HepG2 (cell line): ENCODE results near the gene PTX4. TPM values are rescaled to one million over a fixed set of nuclear protein-coding genes. Genes with fewer than 3 reads are reported as not detected.
A peak's percentile ranks its signal among the peaks of the same experiment; 100 is the strongest.

ENCODE experiments used
- ATAC-seq: fragments of 200-7000 bp; cut with Tn5 transposase; 3 replicates; pipeline ENCODE4 v1.9.1; 2020; ENCODE audit warnings: mild to moderate bottlenecking, moderate library complexity
- BruUV-seq: library from RNA; stranded (reverse); fragments of 400-500 nt; replicated peaks from 2 replicates; lab custom pipeline; 2021; lab: Mats Ljungman, UMichigan
- CTCF ChIA-PET: fragments of 300-600 bp; formaldehyde crosslinking; extraction: SDS; loops from one replicate; lab custom pipeline; 2021; ENCODE audit warnings: low total read pairs, inconsistent platforms, low intra/inter-chr PET ratio; lab: Yijun Ruan, JAX
- POLR2A ChIA-PET: fragments of 350-600 bp; sonication (Branson Sonifier 250); formaldehyde crosslinking; loops from one replicate; lab custom pipeline; 2020; ENCODE audit warnings: antibody characterized with exemption, inconsistent platforms; lab: Yijun Ruan, JAX
- DNase-seq: peaks from one replicate; pipeline ENCODE4 v3.0.0-alpha.2; 2015; ENCODE audit warnings: low spot score
- FAIRE-seq: peaks from 3 replicates; lab custom pipeline; 2011; peaks lifted over from hg19 to GRCh38; lab: Jason Lieb, UNC
- H2AFZ ChIP-seq: one replicate; pipeline ENCODE4 v1.6.1; 2011; ENCODE audit warnings: low read length, inconsistent platforms
- H3K27ac ChIP-seq: fragments of 300-600 bp; 3 replicates; pipeline ENCODE4 v1.8.0; 2011; ENCODE audit warnings: mixed run types, mild to moderate bottlenecking, mixed read lengths, low read length, inconsistent platforms; ENCODE audit not compliant: insufficient read depth; ENCODE audit errors: extremely low read length
- H3K27me3 ChIP-seq, 2 experiments: fragments of 200-600 bp in 1 of 2; 2 replicates in 1 of 2; 3 replicates in 1 of 2; pipeline versions ENCODE4 v1.6.0 to v1.8.0; 2011; ENCODE audit warnings: low read length in 2 of 2, mild to moderate bottlenecking in 2 of 2, moderate library complexity in 2 of 2, inconsistent platforms in 1 of 2; ENCODE audit not compliant: insufficient read depth in 2 of 2, control insufficient read depth in 1 of 2
- H3K36me3 ChIP-seq, 2 experiments: fragments of 200-600 bp in 1 of 2; replicated peaks in 1 of 2; 2 replicates in 1 of 2; 3 replicates in 1 of 2; pipeline versions ENCODE4 v1.5.1 to v1.8.0; 2011; ENCODE audit warnings: low read length in 2 of 2, inconsistent platforms in 1 of 2; ENCODE audit not compliant: insufficient read depth in 2 of 2, control insufficient read depth in 1 of 2
- H3K4me1 ChIP-seq: 2 replicates; pipeline ENCODE4 v1.5.1; 2012; ENCODE audit warnings: low read length, inconsistent platforms; ENCODE audit not compliant: insufficient read depth
- H3K4me2 ChIP-seq: 2 replicates; pipeline ENCODE4 v1.6.0; 2011; ENCODE audit warnings: low read depth, low read length, inconsistent platforms
- H3K4me3 ChIP-seq, 3 experiments: fragments of 200-600 bp in 1 of 3; sonication (generic), shearing (Covaris generic) in 1 of 3; replicated peaks in 1 of 3; 2 replicates each; pipeline ENCODE4 v1.5.1; 2011 to 2016; ENCODE audit warnings: low read length in 3 of 3, inconsistent platforms in 2 of 3, low read depth in 2 of 3, mild to moderate bottlenecking in 2 of 3, control low read depth in 1 of 3, mixed read lengths in 1 of 3; ENCODE audit not compliant: insufficient read depth in 1 of 3
- H3K79me2 ChIP-seq: one replicate; pipeline ENCODE4 v1.6.1; 2011; ENCODE audit warnings: low read length, inconsistent platforms; ENCODE audit not compliant: insufficient read depth
- H3K9ac ChIP-seq: 2 replicates; pipeline ENCODE4 v1.6.0; 2011; ENCODE audit warnings: mild to moderate bottlenecking, low read depth, low read length, inconsistent platforms; ENCODE audit not compliant: insufficient read depth
- H3K9me3 ChIP-seq: 2 replicates; pipeline ENCODE4 v1.5.1; 2012; ENCODE audit warnings: mild to moderate bottlenecking, low read length
- H4K20me1 ChIP-seq: 2 replicates; pipeline ENCODE4 v1.6.0; 2011; ENCODE audit warnings: inconsistent platforms, mild to moderate bottlenecking, low read length, moderate library complexity; ENCODE audit not compliant: insufficient read depth
- AGO2 ChIP-seq: fragments of 200-400 bp; formaldehyde crosslinking; optimal IDR thresholded peaks from 2 replicates; pipeline ENCODE3; 2017; ENCODE audit warnings: mild to moderate bottlenecking, low read depth, low read length, moderate library complexity
- AKAP8 ChIP-seq: sonication (generic); formaldehyde crosslinking; IDR thresholded peaks from 2 replicates; pipeline ENCODE4 v1.5.1; 2020; ENCODE audit warnings: mild to moderate bottlenecking, missing genetic modification reagents
- ATF7 ChIP-seq, 2 experiments: fragments of 450-650 bp in 1 of 2; sonication (generic) in 1 of 2; formaldehyde crosslinking in 1 of 2; IDR thresholded peaks; 2 replicates each; pipeline versions ENCODE4 v1.4.0 to v1.6.1; 2016 to 2020; ENCODE audit warnings: antibody characterized with exemption in 1 of 2, mild to moderate bottlenecking in 1 of 2, missing genetic modification reagents in 1 of 2
- BHLHE40 ChIP-seq: IDR thresholded peaks from 2 replicates; pipeline ENCODE4 v1.6.1; 2011; ENCODE audit warnings: low read length, improper control_type of control experiment
- BRD4 ChIP-seq: sonication (generic); formaldehyde crosslinking; IDR thresholded peaks from 2 replicates; pipeline ENCODE4 v1.4.0; 2020; ENCODE audit warnings: missing genetic modification reagents
- CEBPZ ChIP-seq: IDR thresholded peaks from 2 replicates; pipeline ENCODE4 v1.6.1; 2012; ENCODE audit warnings: low read length, improper control_type of control experiment
- DNMT1 ChIP-seq: sonication (generic); formaldehyde crosslinking; IDR thresholded peaks from 2 replicates; pipeline ENCODE4 v1.5.1; 2020; ENCODE audit warnings: mild to moderate bottlenecking, missing genetic modification reagents
- FUBP1 ChIP-seq: sonication (generic); formaldehyde crosslinking; IDR thresholded peaks from 2 replicates; pipeline ENCODE4 v1.5.1; 2020; ENCODE audit warnings: missing genetic modification reagents, mild to moderate bottlenecking, borderline replicate concordance
- GATAD1 ChIP-seq: IDR thresholded peaks from 2 replicates; pipeline ENCODE4 v1.6.1; 2016; ENCODE audit warnings: missing genetic modification reagents, missing compliant biosample characterization
- IRF2 ChIP-seq: IDR thresholded peaks from 2 replicates; pipeline ENCODE4 v1.6.1; 2018; ENCODE audit warnings: missing genetic modification reagents, missing compliant biosample characterization
- ISX ChIP-seq: sonication (generic); formaldehyde crosslinking; conservative IDR thresholded peaks from 2 replicates; pipeline ENCODE4 v1.5.0; 2020; ENCODE audit warnings: missing genetic modification reagents
- RBFOX2 ChIP-seq: fragments of 200-400 bp; formaldehyde crosslinking; IDR thresholded peaks from 2 replicates; pipeline ENCODE4 v1.6.1; 2017; ENCODE audit warnings: low read depth, mild to moderate bottlenecking, low read length
- SIN3B ChIP-seq: fragments of 150-350 bp; IDR thresholded peaks from 2 replicates; pipeline ENCODE4 v1.6.1; 2014; ENCODE audit warnings: low read length
- SMAD1 ChIP-seq: sonication (generic); formaldehyde crosslinking; IDR thresholded peaks from 2 replicates; pipeline ENCODE4 v1.4.0; 2020; ENCODE audit warnings: missing genetic modification reagents, low read depth, mild to moderate bottlenecking, borderline replicate concordance
- ZBTB39 ChIP-seq: sonication (generic); formaldehyde crosslinking; IDR thresholded peaks from 2 replicates; pipeline ENCODE4 v1.5.0; 2020; ENCODE audit warnings: missing genetic modification reagents
- ZNF572 ChIP-seq: sonication (generic); formaldehyde crosslinking; IDR thresholded peaks from 2 replicates; pipeline ENCODE4 v1.5.1; 2020; ENCODE audit warnings: mild to moderate bottlenecking, missing genetic modification reagents
- ZNF761 ChIP-seq: sonication (generic); formaldehyde crosslinking; conservative IDR thresholded peaks from 2 replicates; pipeline ENCODE4 v1.4.0; 2020; ENCODE audit warnings: mild to moderate bottlenecking, missing genetic modification reagents
- WGBS: methylation state at CpG from one replicate; pipeline ENCODE4 v1.1.6; 2017; ENCODE audit warnings: low lambda C conversion rate; 5-methylcytosine and 5-hydroxymethylcytosine counted together
- in situ Hi-C: cut with HindIII; loops from 2 replicates; pipeline ENCODE4 v1.10.0; 2017; ENCODE audit warnings: low pct_unique_long_range_greater_than_20kb; ENCODE audit not compliant: extremely low pct_ligation_motif_present
- intact Hi-C: fragments of 100-400 bp; cut with micrococcal nuclease; formaldehyde crosslinking; loops from one replicate; pipeline ENCODE4 v1.10.0; 2022; ENCODE audit not compliant: unreplicated experiment
- polyA plus RNA-seq, 8 experiments: library from polyadenylated mRNA; depleted of rRNA in 3 of 8; stranded (reverse) in 7 of 8; unstranded in 1 of 8; fragments of >200 nt; fragmentation: Illumina TruSeq in 4 of 8; extraction: Trizol in 4 of 8; gene quantifications; 2 replicates each; pipeline versions ENCODE4 v1.2.1 to v1.2.3, GENCODE V29; 2011 to 2016; ENCODE audit warnings: low read depth in 4 of 8, missing spikeins in 1 of 8, mixed read lengths in 1 of 8; ENCODE audit not compliant: insufficient read depth in 1 of 8
- total RNA-seq, 5 experiments: library from RNA; depleted of rRNA; stranded (reverse); fragments of >200 nt; fragmentation: Illumina TruSeq; extraction: Trizol; gene quantifications; 2 replicates each; pipeline ENCODE4 v1.2.3, GENCODE V29; 2016; ENCODE audit warnings: low read depth in 1 of 5

PTX4 gene
- total and polyA plus RNA-seq, 2 of the 13 experiments (the other 11 are each of a cell fraction or from before 2014, with no cell fraction given) = 0.04 TPM; not detected in 1

- Histone ChIP-seq H3K4me1 (no peaks in the 10 kb centered on the region), H3K79me2 (no peaks in the 10 kb centered on the region), H3K36me3 (peaks cover 14 to 22% of the 10 kb centered on the region in 2 experiments; a peak in 3 of 5 replicates), H3K4me3 (no peak overlapping the region), H4K20me1 (no peaks in the 10 kb centered on the region), H2AFZ (no peak overlapping the region), H3K9ac (no peak overlapping the region), H3K4me2 (no peak overlapping the region), H3K9me3 (no peaks in the 10 kb centered on the region), H3K27ac (no peak overlapping the region), H3K27me3 (no peaks in the 10 kb centered on the region)
- in situ Hi-C loops = no loop called here
- intact Hi-C loops = no loop called here
- CTCF ChIA-PET = no interaction called here
- no peak for ATAC-seq
- no peak for FAIRE-seq
- no peak for DNase-seq
- WGBS = 97% methylated on average over 15 of the region's 30 CpGs
- no TSS peak for BruUV-seq
- POLR2A ChIA-PET = no interaction called here
- no peak for TF ChIP-seq ATF7 (IDR thresholded peaks at IDR 0.05)
- TF ChIP-seq ATF7 (CRISPR knock-in tag; IDR thresholded peaks at IDR 0.05) = no peak
- TF ChIP-seq AKAP8 = no peak
- no peak for TF ChIP-seq ZBTB39 (CRISPR knock-in tag)
- no peak for TF ChIP-seq ZNF761
- no peak for TF ChIP-seq GATAD1 (CRISPR knock-in tag)
- TF ChIP-seq FUBP1 (CRISPR knock-in tag) = no peak
- TF ChIP-seq RBFOX2 = 0 out of 2 replicates have a peak, but pooled peaks have one; percentile 22
- peak; percentile 39 for TF ChIP-seq AGO2
- no peak for TF ChIP-seq CEBPZ
- no peak for TF ChIP-seq IRF2 (CRISPR knock-in tag)
- TF ChIP-seq SMAD1 (CRISPR knock-in tag) = no peak
- no peak for TF ChIP-seq BRD4 (CRISPR knock-in tag)
- no peak for TF ChIP-seq ISX
- TF ChIP-seq BHLHE40 = no peak
- TF ChIP-seq SIN3B = no peak
- TF ChIP-seq DNMT1 = no peak
- TF ChIP-seq ZNF572 (CRISPR knock-in tag) = no peak
These were observed 28.1 kb downstream of the PTX4 start for GRCh38 chr16:1460602-1461138.
